H9 (cell line): ENCODE data around the gene SPTBN1. TPM values are rescaled to one million over a fixed set of nuclear protein-coding genes. Genes with fewer than 3 reads are reported as not detected.

Experiments
- DNase-seq: peaks from one replicate; pipeline ENCODE4 v3.0.0-alpha.2; 2017
- H2AFZ ChIP-seq: one replicate; pipeline ENCODE4 v1.6.1; 2013; ENCODE audit warnings: mild to moderate bottlenecking, low read length, control low read depth, moderate library complexity
- H2AK5ac ChIP-seq: 2 replicates; pipeline ENCODE4 v1.6.1; 2013; ENCODE audit warnings: low read length, control low read depth, mixed read lengths; ENCODE audit not compliant: insufficient read length
- H2BK120ac ChIP-seq: one replicate; pipeline ENCODE4 v1.6.1; 2013; ENCODE audit warnings: low read depth, mild to moderate bottlenecking, low read length, control low read depth, inconsistent platforms; ENCODE audit not compliant: poor library complexity, severe bottlenecking
- H2BK12ac ChIP-seq: 2 replicates; pipeline ENCODE4 v1.6.1; 2013; ENCODE audit warnings: low read length, control low read depth, mixed read lengths, low read depth; ENCODE audit not compliant: insufficient read length
- H2BK15ac ChIP-seq: 2 replicates; pipeline ENCODE4 v1.6.1; 2013; ENCODE audit warnings: low read depth, low read length, control low read depth
- H2BK20ac ChIP-seq: one replicate; pipeline ENCODE4 v1.6.1; 2013; ENCODE audit warnings: low read depth, mild to moderate bottlenecking, low read length, control low read depth, inconsistent platforms; ENCODE audit not compliant: poor library complexity, severe bottlenecking
- H2BK5ac ChIP-seq: 2 replicates; pipeline ENCODE4 v1.6.1; 2013; ENCODE audit warnings: low read length, control low read depth, mixed read lengths; ENCODE audit not compliant: insufficient read length
- H3K14ac ChIP-seq: 2 replicates; pipeline ENCODE4 v1.6.1; 2013; ENCODE audit warnings: low read length, control low read depth; ENCODE audit not compliant: insufficient read depth
- H3K18ac ChIP-seq: 2 replicates; pipeline ENCODE4 v1.6.1; 2013; ENCODE audit warnings: low read depth, mild to moderate bottlenecking, mixed read lengths, low read length, control low read depth; ENCODE audit not compliant: insufficient read length
- H3K23ac ChIP-seq: 2 replicates; pipeline ENCODE4 v1.6.1; 2013; ENCODE audit warnings: low read length, control low read depth, mixed read lengths, low read depth; ENCODE audit not compliant: insufficient read length
- H3K23me2 ChIP-seq: 2 replicates; pipeline ENCODE4 v1.6.1; 2013; ENCODE audit warnings: low read depth, mild to moderate bottlenecking, mixed read lengths, low read length, control low read depth; ENCODE audit not compliant: insufficient read length, poor library complexity, severe bottlenecking
- H3K27ac ChIP-seq: 2 replicates; pipeline ENCODE4 v1.5.1; 2013; ENCODE audit warnings: low read length, control low read depth, mixed read lengths, low read depth; ENCODE audit not compliant: insufficient read length
- H3K27me3 ChIP-seq: 2 replicates; pipeline ENCODE4 v1.6.1; 2013; ENCODE audit warnings: low read length, control low read depth, inconsistent platforms; ENCODE audit not compliant: insufficient read depth
- H3K4ac ChIP-seq: 2 replicates; pipeline ENCODE4 v1.6.1; 2013; ENCODE audit warnings: low read depth, mild to moderate bottlenecking, control low read depth, inconsistent platforms, low read length, moderate library complexity
- H3K4me1 ChIP-seq: 2 replicates; pipeline ENCODE4 v1.6.1; 2013; ENCODE audit warnings: low read length, control low read depth, inconsistent platforms; ENCODE audit not compliant: insufficient read depth
- H3K4me2 ChIP-seq: 2 replicates; pipeline ENCODE4 v1.6.1; 2013; ENCODE audit warnings: low read length, control low read depth, mixed read lengths; ENCODE audit not compliant: insufficient read length, insufficient read depth
- H3K56ac ChIP-seq: 2 replicates; pipeline ENCODE4 v1.6.1; 2013; ENCODE audit warnings: low read depth, mild to moderate bottlenecking, mixed read lengths, low read length, control low read depth; ENCODE audit not compliant: insufficient read length
- H3K79me1 ChIP-seq: 2 replicates; pipeline ENCODE4 v1.6.1; 2013; ENCODE audit warnings: low read depth, mild to moderate bottlenecking, moderate library complexity, low read length, control low read depth, inconsistent platforms; ENCODE audit not compliant: insufficient read depth, poor library complexity, severe bottlenecking
- H3K79me2 ChIP-seq: 2 replicates; pipeline ENCODE4 v1.6.1; 2013; ENCODE audit warnings: low read length, control low read depth, inconsistent platforms; ENCODE audit not compliant: insufficient read depth
- H3K9ac ChIP-seq: 2 replicates; pipeline ENCODE4 v1.6.1; 2013; ENCODE audit warnings: low read length, control low read depth, mixed read lengths; ENCODE audit not compliant: insufficient read length; ENCODE audit errors: extremely low read depth
- H3K9me3 ChIP-seq: one replicate; pipeline ENCODE4 v1.6.1; 2013; ENCODE audit warnings: low read depth, low read length, inconsistent platforms; ENCODE audit not compliant: control insufficient read depth
- H3T11ph ChIP-seq: one replicate; pipeline ENCODE4 v1.6.1; 2013; ENCODE audit warnings: mild to moderate bottlenecking, low read length, control low read depth, inconsistent platforms
- H4K20me1 ChIP-seq: one replicate; pipeline ENCODE4 v1.6.1; 2013; ENCODE audit not compliant: control insufficient read depth, insufficient read length, insufficient read depth
- H4K5ac ChIP-seq: 2 replicates; pipeline ENCODE4 v1.6.1; 2013; ENCODE audit warnings: low read depth, mild to moderate bottlenecking, mixed read lengths, low read length, control low read depth; ENCODE audit not compliant: insufficient read length
- H4K8ac ChIP-seq: replicated peaks from 2 replicates; pipeline ENCODE4 v1.6.1; 2013; ENCODE audit warnings: low read length, control low read depth, mixed read lengths, low read depth; ENCODE audit not compliant: insufficient read length
- H4K91ac ChIP-seq: 2 replicates; pipeline ENCODE4 v1.6.1; 2013; ENCODE audit warnings: low read depth, mild to moderate bottlenecking, moderate library complexity, mixed read lengths, low read length, control low read depth; ENCODE audit not compliant: insufficient read length
- H3K27ac Mint-ChIP-seq, 3 experiments: 2 replicates in 2 of 3; 3 replicates in 1 of 3; pipeline ENCODE4 v1.8.0; 2020 to 2021; ENCODE audit warnings: mixed read lengths in 3 of 3, mild to moderate bottlenecking in 1 of 3, moderate library complexity in 1 of 3
- H3K27me3 Mint-ChIP-seq: 2 replicates; pipeline ENCODE4 v1.8.0; 2021; ENCODE audit warnings: low read depth, mild to moderate bottlenecking, moderate library complexity, mixed read lengths
- H3K36me3 Mint-ChIP-seq, 3 experiments: 2 replicates in 2 of 3; 3 replicates in 1 of 3; pipeline ENCODE4 v1.8.0; 2020 to 2021; ENCODE audit warnings: low read depth in 3 of 3, mixed read lengths in 3 of 3; ENCODE audit not compliant: insufficient read depth in 1 of 3
- H3K4me1 Mint-ChIP-seq, 2 experiments: 2 replicates each; pipeline ENCODE4 v1.8.0; 2020; ENCODE audit warnings: mixed read lengths in 2 of 2
- H3K4me3 Mint-ChIP-seq, 2 experiments: 2 replicates in 1 of 2; 3 replicates in 1 of 2; pipeline ENCODE4 v1.8.0; 2020 to 2021; ENCODE audit warnings: mild to moderate bottlenecking in 2 of 2, mixed read lengths in 2 of 2, moderate library complexity in 1 of 2
- H3K9me3 Mint-ChIP-seq, 2 experiments: 2 replicates in 1 of 2; 3 replicates in 1 of 2; pipeline ENCODE4 v1.8.0; 2020; ENCODE audit warnings: mild to moderate bottlenecking in 2 of 2, mixed read lengths in 2 of 2, moderate library complexity in 1 of 2
- CTCF ChIP-seq: fragments of 200-600 bp; sonication (generic); conservative IDR thresholded peaks from 3 replicates; pipeline ENCODE4 v1.8.0; 2021; ENCODE audit warnings: antibody characterized with exemption, mild to moderate bottlenecking
- WGBS: extraction: QIAGEN DNeasy Blood & Tissue Kit; methylation state at CpG from one replicate; pipeline ENCODE4 v1.1.7; 2013; ENCODE audit warnings: missing lambda C conversion rate, low lambda C conversion rate, mixed read lengths; ENCODE audit not compliant: insufficient read length; ENCODE audit errors: extremely low coverage; 5-methylcytosine and 5-hydroxymethylcytosine counted together
- total RNA-seq: library from RNA; stranded (reverse); gene quantifications from 2 replicates; pipeline ENCODE4 v1.2.1, GENCODE V29; 2021

Gene SPTBN1
- total RNA-seq, 1 experiment from 2014 or later = 164 TPM

- no peak overlapping the region for H3T11ph ChIP-seq
- H3K4me1 Mint-ChIP-seq = peaks cover 12 to 18% of the 10 kb centered on the region in 2 experiments
- no peak overlapping the region for H2AFZ ChIP-seq
- H3K79me1 ChIP-seq = no peaks in the 10 kb centered on the region
- no peaks in the 10 kb centered on the region for H3K36me3 Mint-ChIP-seq
- no peak overlapping the region for H3K14ac ChIP-seq
- no peak overlapping the region for H3K9ac ChIP-seq
- no peak for DNase-seq
- no peak overlapping the region for H3K18ac ChIP-seq
- H3K4ac ChIP-seq = no peak overlapping the region
- H2BK20ac ChIP-seq = no peak overlapping the region
- no peaks in the 10 kb centered on the region for H4K20me1 ChIP-seq
- no peak overlapping the region for H2BK120ac ChIP-seq
- H3K27me3 Mint-ChIP-seq = no peaks in the 10 kb centered on the region
- H2BK12ac ChIP-seq = no peak overlapping the region
- no peak overlapping the region for H3K56ac ChIP-seq
- H2BK15ac ChIP-seq = no peak overlapping the region
- no peak overlapping the region for H3K23ac ChIP-seq
- no peak overlapping the region for H3K27ac Mint-ChIP-seq
- no peak overlapping the region for H3K4me2 ChIP-seq
- H4K5ac ChIP-seq = no peak overlapping the region
- peaks cover 1% of the 10 kb centered on the region; the same call in 1 of the 2 replicates for H3K4me1 ChIP-seq
- no peak overlapping the region for H3K27ac ChIP-seq
- H2BK5ac ChIP-seq = no peak overlapping the region
- H3K79me2 ChIP-seq = no peaks in the 10 kb centered on the region
- no peak for TF ChIP-seq CTCF
- no peak overlapping the region for H3K4me3 Mint-ChIP-seq
- H2AK5ac ChIP-seq = no peak overlapping the region
- H3K9me3 Mint-ChIP-seq = no peaks in the 10 kb centered on the region
- no peak overlapping the region for H4K91ac ChIP-seq
- no peaks in the 10 kb centered on the region for H3K27me3 ChIP-seq
- no peaks in the 10 kb centered on the region for H3K23me2 ChIP-seq
- H4K8ac ChIP-seq = no peak overlapping the region
- no CpG with 5 or more reads among the region's 2 CpGs for WGBS
- H3K9me3 ChIP-seq = no peaks in the 10 kb centered on the region
Observed at GRCh38 chr2:54492335-54492734, 36.2 kb downstream of the SPTBN1 start.
